Trophoblast cell (in vitro differentiated cells and primary cell): ENCODE results near the gene CLTCL1.

Experiments
- DNase-seq, 2 donors: peaks; one replicate each; pipeline ENCODE4 v3.0.0-alpha.2; 2016
- H2AFZ ChIP-seq: 2 replicates; pipeline ENCODE4 v1.6.1; 2013; ENCODE audit warnings: low read length, moderate library complexity, mild to moderate bottlenecking; ENCODE audit not compliant: insufficient read depth, poor library complexity
- H2AK5ac ChIP-seq: 2 replicates; pipeline ENCODE4 v1.6.1; 2013; ENCODE audit warnings: mild to moderate bottlenecking, low read length
- H2BK120ac ChIP-seq: 2 replicates; pipeline ENCODE4 v1.6.1; 2013; ENCODE audit warnings: low read length, mild to moderate bottlenecking, moderate library complexity; ENCODE audit not compliant: insufficient read depth, poor library complexity
- H2BK12ac ChIP-seq: 2 replicates; pipeline ENCODE4 v1.6.1; 2013; ENCODE audit warnings: mild to moderate bottlenecking, low read length, moderate library complexity
- H2BK5ac ChIP-seq: 2 replicates; pipeline ENCODE4 v1.6.1; 2013; ENCODE audit warnings: low read length, low read depth, moderate library complexity, mild to moderate bottlenecking; ENCODE audit not compliant: poor library complexity
- H3K14ac ChIP-seq: 2 replicates; pipeline ENCODE4 v1.6.1; 2013; ENCODE audit warnings: mild to moderate bottlenecking, low read length
- H3K18ac ChIP-seq: 2 replicates; pipeline ENCODE4 v1.6.1; 2013; ENCODE audit warnings: mild to moderate bottlenecking, low read length
- H3K23ac ChIP-seq: 2 replicates; pipeline ENCODE4 v1.6.1; 2013; ENCODE audit warnings: low read length
- H3K27ac ChIP-seq: 2 replicates; pipeline ENCODE4 v1.5.1; 2013; ENCODE audit warnings: low read depth, mild to moderate bottlenecking, inconsistent platforms, low read length, moderate library complexity
- H3K27me3 ChIP-seq: 2 replicates; pipeline ENCODE4 v1.6.1; 2013; ENCODE audit warnings: inconsistent platforms, mild to moderate bottlenecking, low read length, moderate library complexity; ENCODE audit not compliant: insufficient read depth
- H3K36me3 ChIP-seq, 2 experiments: 1 replicate in 1 of 2; 2 replicates in 1 of 2; pipeline ENCODE4 v1.6.1; 2013; ENCODE audit warnings: low read length in 2 of 2, mild to moderate bottlenecking in 2 of 2, moderate library complexity in 1 of 2; ENCODE audit not compliant: insufficient read depth in 2 of 2, control insufficient read depth in 1 of 2
- H3K4ac ChIP-seq: 2 replicates; pipeline ENCODE4 v1.6.1; 2013; ENCODE audit warnings: low read depth, mild to moderate bottlenecking, low read length, moderate library complexity
- H3K4me1 ChIP-seq, 2 experiments: 1 replicate in 1 of 2; 2 replicates in 1 of 2; pipeline ENCODE4 v1.6.1; 2013; ENCODE audit warnings: low read length in 2 of 2, mild to moderate bottlenecking in 2 of 2, moderate library complexity in 1 of 2; ENCODE audit not compliant: insufficient read depth in 2 of 2, control insufficient read depth in 1 of 2
- H3K4me2 ChIP-seq: 2 replicates; pipeline ENCODE4 v1.6.1; 2013; ENCODE audit warnings: inconsistent platforms, mild to moderate bottlenecking, low read length, moderate library complexity
- H3K4me3 ChIP-seq: 2 replicates; pipeline ENCODE4 v1.5.1; 2013; ENCODE audit warnings: mild to moderate bottlenecking, low read depth, low read length, inconsistent platforms
- H3K79me1 ChIP-seq: one replicate; pipeline ENCODE4 v1.6.1; 2013; ENCODE audit warnings: low read length
- H3K79me2 ChIP-seq: 2 replicates; pipeline ENCODE4 v1.6.1; 2013; ENCODE audit warnings: low read length, mild to moderate bottlenecking; ENCODE audit not compliant: control insufficient read depth, insufficient read depth, poor library complexity
- H3K9ac ChIP-seq: 2 replicates; pipeline ENCODE4 v1.6.1; 2013; ENCODE audit warnings: mild to moderate bottlenecking, low read length
- H3K9me3 ChIP-seq: 2 replicates; pipeline ENCODE4 v1.6.1; 2013; ENCODE audit warnings: low read depth, mild to moderate bottlenecking, control low read depth, inconsistent platforms, low read length; ENCODE audit not compliant: insufficient read depth
- H4K12ac ChIP-seq: 2 replicates; pipeline ENCODE4 v1.6.1; 2013; ENCODE audit warnings: low read depth, mild to moderate bottlenecking, low read length, moderate library complexity
- H4K8ac ChIP-seq: 2 replicates; pipeline ENCODE4 v1.6.1; 2013; ENCODE audit warnings: low read depth, mild to moderate bottlenecking, low read length, moderate library complexity
- H4K91ac ChIP-seq: one replicate; pipeline ENCODE4 v1.6.1; 2013; ENCODE audit warnings: low read depth, mild to moderate bottlenecking, low read length, moderate library complexity
- WGBS: extraction: QIAGEN DNeasy Blood & Tissue Kit; methylation state at CpG from one replicate; pipeline ENCODE4 v1.1.7; 2013; ENCODE audit warnings: missing lambda C conversion rate; ENCODE audit not compliant: insufficient read length, insufficient coverage; ENCODE audit errors: extremely low coverage; 5-methylcytosine and 5-hydroxymethylcytosine counted together

CLTCL1 gene

GRCh38 chr22:19253143-19253542, 38.4 kb downstream of the CLTCL1 start:
- Histone ChIP-seq H3K23ac (no peak overlapping the region), H2BK120ac (no peak overlapping the region), H3K27ac (no peak overlapping the region), H3K4me1 (no peaks in the 10 kb centered on the region), H3K4me3 (no peak overlapping the region), H2AK5ac (no peak overlapping the region), H3K27me3 (no peaks in the 10 kb centered on the region), H3K4me2 (no peak overlapping the region), H2AFZ (no peak overlapping the region), H4K12ac (no peak overlapping the region), H3K9me3 (peaks cover 2% of the 10 kb centered on the region), H2BK12ac (no peak overlapping the region), H3K79me2 (no peaks in the 10 kb centered on the region), H3K18ac (no peak overlapping the region), H3K9ac (no peak overlapping the region), H2BK5ac (no peak overlapping the region), H3K79me1 (no peaks in the 10 kb centered on the region), H3K14ac (no peak overlapping the region), H4K91ac (no peak overlapping the region), H4K8ac (no peak overlapping the region), H3K4ac (no peak overlapping the region), H3K36me3 (peaks cover under 1 to 2% of the 10 kb centered on the region in 2 experiments)
- DNase-seq, result no peak
- WGBS, result no CpG with 5 or more reads among the region's 12 CpGs

DNA sequence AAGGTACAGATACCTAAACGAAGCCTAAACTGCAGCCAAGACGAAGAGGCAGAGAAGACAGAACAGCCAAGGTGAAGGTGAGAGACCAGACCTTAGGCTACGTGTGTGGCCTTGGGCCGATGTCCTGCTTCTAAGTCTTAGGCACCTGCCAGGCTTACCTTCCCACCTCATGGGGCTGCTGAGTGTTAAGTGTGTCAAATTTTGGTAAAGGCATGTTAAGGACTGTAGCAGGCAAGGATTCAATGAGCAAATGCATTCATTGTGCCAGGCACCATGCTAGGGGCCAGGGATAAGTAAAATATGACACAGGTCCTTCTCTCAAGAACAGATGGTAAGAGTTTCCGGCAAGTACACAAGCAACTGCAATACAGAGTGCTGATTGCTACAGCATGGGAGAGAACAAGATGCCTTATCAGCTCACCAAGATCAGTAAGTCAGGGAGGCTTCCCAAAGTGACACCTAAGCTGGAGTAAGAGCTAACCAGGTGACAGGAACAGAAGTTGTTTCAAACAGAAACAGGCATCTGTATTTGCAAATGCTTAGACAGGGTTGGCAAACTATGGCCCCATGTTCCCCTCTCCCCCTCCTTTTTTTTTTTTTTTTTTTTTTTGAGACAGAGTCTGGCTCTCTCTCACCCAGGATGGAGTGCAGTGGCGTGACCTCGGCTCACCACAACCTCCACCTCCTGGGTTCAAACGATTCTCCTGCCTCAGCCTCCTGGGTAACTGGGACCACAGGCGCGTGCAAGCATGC, 46.7 kb downstream of the CLTCL1 start:
- no peak overlapping the region for H2AK5ac ChIP-seq
- H3K27me3 ChIP-seq, result no peaks in the 10 kb centered on the region
- no peak overlapping the region for H3K23ac ChIP-seq
- H3K18ac ChIP-seq, result no peak overlapping the region
- peaks cover 0 to 2% of the 10 kb centered on the region in 2 experiments for H3K36me3 ChIP-seq
- no peaks in the 10 kb centered on the region for H3K9me3 ChIP-seq
- no peaks in the 10 kb centered on the region for H3K4me1 ChIP-seq
- H3K4ac ChIP-seq, result no peak overlapping the region
- no peak overlapping the region for H2AFZ ChIP-seq
- no peak overlapping the region for H4K91ac ChIP-seq
- no peak overlapping the region for H4K12ac ChIP-seq
- no peak overlapping the region for H3K4me2 ChIP-seq
- no peak overlapping the region for H3K4me3 ChIP-seq
- no peak overlapping the region for H4K8ac ChIP-seq
- H3K27ac ChIP-seq, result no peak overlapping the region
- no peaks in the 10 kb centered on the region for H3K79me2 ChIP-seq
- no peak overlapping the region for H2BK120ac ChIP-seq
- no peak overlapping the region for H3K14ac ChIP-seq
- no peak overlapping the region for H2BK5ac ChIP-seq
- WGBS, result no CpG with 5 or more reads among the region's 10 CpGs
- H3K9ac ChIP-seq, result no peak overlapping the region
- DNase-seq, result no peak
- H2BK12ac ChIP-seq, result no peak overlapping the region
- no peaks in the 10 kb centered on the region for H3K79me1 ChIP-seq

DNA sequence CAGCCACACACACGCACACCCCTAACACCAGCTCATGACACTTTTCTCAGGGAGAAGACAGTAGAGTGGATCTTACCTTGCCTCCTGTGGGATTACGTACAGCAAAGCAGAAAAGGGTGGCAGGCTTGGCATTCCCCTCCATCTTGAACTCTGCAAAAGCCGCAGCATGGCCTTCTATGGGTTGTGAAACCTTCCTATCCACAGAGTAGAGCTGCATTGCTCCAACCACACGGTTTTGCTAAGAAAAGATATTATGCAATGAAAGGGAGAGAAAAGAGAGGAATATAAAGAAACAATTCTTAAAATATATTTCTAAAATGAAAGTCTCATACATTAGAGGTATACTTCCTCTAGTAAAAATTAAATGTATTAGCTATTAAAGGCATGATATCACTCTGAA, 48.8 kb downstream of the CLTCL1 start:
- no peaks in the 10 kb centered on the region for H3K79me1 ChIP-seq
- no peak overlapping the region for H4K8ac ChIP-seq
- no peaks in the 10 kb centered on the region for H3K9me3 ChIP-seq
- H2BK12ac ChIP-seq, result no peak overlapping the region
- no peak overlapping the region for H4K12ac ChIP-seq
- H3K27me3 ChIP-seq, result no peaks in the 10 kb centered on the region
- no peak overlapping the region for H3K4me3 ChIP-seq
- H2BK120ac ChIP-seq, result no peak overlapping the region
- no peak overlapping the region for H3K23ac ChIP-seq
- WGBS, result no CpG with 5 or more reads among the region's 4 CpGs
- no peaks in the 10 kb centered on the region for H3K79me2 ChIP-seq
- H3K36me3 ChIP-seq, result peaks cover 0 to 2% of the 10 kb centered on the region in 2 experiments
- no peaks in the 10 kb centered on the region for H3K4me1 ChIP-seq
- H4K91ac ChIP-seq, result no peak overlapping the region
- H3K18ac ChIP-seq, result no peak overlapping the region
- no peak overlapping the region for H3K4ac ChIP-seq
- H3K9ac ChIP-seq, result no peak overlapping the region
- no peak overlapping the region for H3K4me2 ChIP-seq
- H2AK5ac ChIP-seq, result no peak overlapping the region
- H2AFZ ChIP-seq, result no peak overlapping the region
- DNase-seq, result no peak
- no peak overlapping the region for H2BK5ac ChIP-seq
- H3K27ac ChIP-seq, result no peak overlapping the region
- H3K14ac ChIP-seq, result no peak overlapping the region

DNA sequence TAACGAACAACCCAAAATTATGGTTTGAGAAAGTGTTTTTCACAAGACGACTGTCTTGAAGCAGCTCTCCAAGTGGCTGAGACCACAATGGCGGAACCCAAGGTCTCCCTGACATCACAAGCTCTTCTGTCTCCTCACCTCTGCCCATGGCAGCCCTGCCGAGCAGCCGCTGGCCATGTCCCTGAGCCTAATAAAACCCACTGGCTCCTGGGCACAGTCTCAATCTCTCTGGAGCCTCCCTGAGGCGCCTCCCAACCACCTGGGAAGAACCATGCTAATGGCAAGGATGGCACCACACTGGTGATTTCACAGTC, 50.0 kb downstream of the CLTCL1 start:
- Histone ChIP-seq H3K4me1 (no peaks in the 10 kb centered on the region), H3K9me3 (no peaks in the 10 kb centered on the region), H3K79me1 (no peaks in the 10 kb centered on the region), H3K27me3 (no peaks in the 10 kb centered on the region), H3K79me2 (no peaks in the 10 kb centered on the region), H3K4ac (no peak overlapping the region), H3K14ac (no peak overlapping the region), H3K4me3 (no peak overlapping the region), H4K12ac (no peak overlapping the region), H2BK120ac (no peak overlapping the region), H3K9ac (no peak overlapping the region), H3K23ac (no peak overlapping the region), H3K4me2 (no peak overlapping the region), H2BK5ac (no peak overlapping the region), H3K36me3 (peaks cover 0 to 2% of the 10 kb centered on the region in 2 experiments), H2BK12ac (no peak overlapping the region), H2AFZ (no peak overlapping the region), H4K91ac (no peak overlapping the region), H3K18ac (no peak overlapping the region), H4K8ac (no peak overlapping the region), H2AK5ac (no peak overlapping the region), H3K27ac (no peak overlapping the region)
- DNase-seq, result no peak
- WGBS, result no CpG with 5 or more reads among the region's 6 CpGs
